GM19193 (cell line): ENCODE data around the gene CEACAM7.

Experiments
- POLR2A ChIP-seq: IDR thresholded peaks from 4 replicates; pipeline ENCODE4 v1.6.1; 2011; ENCODE audit not compliant: insufficient read depth, insufficient read length; ENCODE audit errors: extremely low read depth

The CEACAM7 gene

GRCh38 chr19:41638641-41639081 lies 49.4 kb downstream of the CEACAM7 start:
- TF ChIP-seq POLR2A: no peak

DNA sequence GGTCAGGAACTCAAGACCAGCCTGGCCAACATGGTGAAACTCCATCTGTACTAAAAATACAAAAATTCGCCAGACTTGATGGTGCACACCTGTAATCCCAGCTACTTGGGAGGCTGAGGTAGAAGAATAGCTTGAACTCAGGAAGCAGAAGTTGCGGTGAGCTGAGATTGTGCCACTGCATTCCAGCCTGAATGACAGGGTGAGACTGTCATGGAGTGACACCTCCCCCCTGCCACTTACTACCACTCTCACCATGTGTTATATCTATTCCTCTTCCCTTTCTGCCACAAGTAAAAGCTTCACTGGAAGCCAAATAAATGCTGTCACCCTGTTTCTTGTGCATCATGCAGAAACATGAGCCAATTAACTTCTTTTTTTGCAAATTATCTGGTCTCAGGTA lies 50.6 kb downstream of the CEACAM7 start:
- TF ChIP-seq POLR2A: no peak

DNA sequence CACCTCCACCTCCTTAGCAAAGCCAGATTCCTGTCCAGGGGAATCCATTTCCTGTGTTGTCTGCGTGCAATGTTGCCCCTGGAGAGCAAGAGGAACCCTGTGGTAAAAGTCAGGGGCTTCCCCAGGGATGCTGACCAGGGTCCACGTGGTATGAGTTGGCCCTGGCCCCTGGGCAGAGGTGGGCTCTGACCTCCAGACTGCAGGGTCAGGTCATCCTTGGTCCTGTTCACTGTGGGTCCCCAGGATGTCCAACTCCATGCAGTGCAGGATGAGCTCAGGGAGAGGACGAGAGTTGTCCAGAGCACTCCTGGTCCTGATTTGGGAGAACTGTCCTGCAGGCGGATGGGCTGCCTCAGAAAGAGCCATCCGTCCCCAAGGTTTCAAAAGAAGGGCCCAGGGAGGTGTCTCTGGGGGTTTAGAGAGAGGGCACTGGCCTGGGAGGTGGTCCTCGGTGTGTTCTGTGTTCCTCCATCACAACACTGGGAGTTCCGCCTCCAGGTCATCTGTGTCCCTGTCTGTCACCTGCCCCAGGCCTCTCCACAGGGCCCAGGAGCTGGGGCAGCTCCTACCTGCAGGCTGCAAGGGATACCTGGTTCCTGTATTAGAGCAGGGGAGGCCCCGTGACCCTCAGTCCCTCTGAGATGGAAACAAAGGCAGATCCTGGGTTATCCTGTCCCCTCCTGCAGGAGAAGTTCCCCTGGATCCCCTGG lies 59.9 kb downstream of the CEACAM7 start:
- no peak for TF ChIP-seq POLR2A

GRCh38 chr19:41626877-41627276 lies 61.2 kb downstream of the CEACAM7 start, which contains the start of gene CEACAM4:
CEACAM4 (minus strand) TSS chr19:41627074; CDS start chr19:41626963, 111 bp downstream.
- no peak for TF ChIP-seq POLR2A

DNA sequence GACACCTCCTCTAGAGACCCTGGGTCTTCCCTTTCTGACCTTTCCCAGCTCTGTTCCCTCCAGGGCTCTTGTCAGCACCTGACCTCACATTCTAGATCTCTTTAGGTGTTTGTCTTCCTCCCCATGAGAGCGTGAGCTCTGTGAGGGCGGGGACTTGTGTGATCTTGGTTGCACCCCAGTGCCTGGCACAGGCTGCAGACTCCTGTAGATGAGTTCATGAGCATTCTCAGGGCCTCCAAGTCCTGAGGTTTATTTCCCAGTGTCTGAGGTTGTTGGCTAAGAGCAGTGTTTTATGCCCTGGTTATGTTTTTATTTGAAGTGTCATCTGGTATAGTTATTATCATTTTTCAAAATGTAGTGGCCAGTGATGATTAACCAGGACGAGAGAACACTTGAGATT lies 61.8 kb downstream of the CEACAM7 start:
- TF ChIP-seq POLR2A: no peak

DNA sequence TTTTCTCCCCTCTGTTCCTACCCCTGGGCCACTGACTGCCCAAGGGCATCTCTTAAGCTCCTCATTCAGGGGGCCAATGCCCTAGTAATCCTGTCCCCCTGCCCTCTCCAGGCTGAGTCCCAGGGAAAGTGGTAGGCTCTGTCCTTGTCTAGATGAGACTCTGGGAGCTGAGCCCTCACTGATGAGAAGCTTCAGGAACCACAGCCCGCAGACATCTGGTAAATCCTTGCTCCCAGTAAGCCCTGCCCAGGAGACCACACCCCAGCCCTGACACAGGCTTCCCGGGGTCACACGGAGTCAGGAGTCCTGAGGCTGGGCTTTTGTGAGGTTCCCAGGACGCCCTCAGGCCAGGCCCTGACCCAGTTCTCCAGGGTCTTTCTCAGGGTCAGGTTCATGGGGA lies 63.1 kb downstream of the CEACAM7 start:
- TF ChIP-seq POLR2A: no peak

DNA sequence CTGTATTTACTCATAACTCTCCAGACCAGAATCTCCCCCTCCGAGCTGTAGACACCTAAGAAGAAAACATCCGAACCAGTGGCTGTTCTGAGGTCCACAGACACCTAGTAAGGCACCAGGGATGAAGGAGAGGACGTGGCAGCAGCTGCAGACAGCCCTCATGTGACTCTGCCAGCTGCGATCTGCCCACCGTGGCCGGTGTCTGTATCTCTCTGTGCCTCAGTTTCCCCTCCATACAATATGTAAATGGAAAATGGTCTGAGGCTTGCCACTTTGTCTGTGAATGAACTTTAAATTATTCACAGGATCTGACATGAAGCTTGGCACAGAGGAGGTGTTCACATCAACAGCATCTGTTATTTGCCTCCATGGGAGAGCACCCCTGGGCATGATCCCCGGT lies 63.6 kb downstream of the CEACAM7 start:
- TF ChIP-seq POLR2A: no peak

DNA sequence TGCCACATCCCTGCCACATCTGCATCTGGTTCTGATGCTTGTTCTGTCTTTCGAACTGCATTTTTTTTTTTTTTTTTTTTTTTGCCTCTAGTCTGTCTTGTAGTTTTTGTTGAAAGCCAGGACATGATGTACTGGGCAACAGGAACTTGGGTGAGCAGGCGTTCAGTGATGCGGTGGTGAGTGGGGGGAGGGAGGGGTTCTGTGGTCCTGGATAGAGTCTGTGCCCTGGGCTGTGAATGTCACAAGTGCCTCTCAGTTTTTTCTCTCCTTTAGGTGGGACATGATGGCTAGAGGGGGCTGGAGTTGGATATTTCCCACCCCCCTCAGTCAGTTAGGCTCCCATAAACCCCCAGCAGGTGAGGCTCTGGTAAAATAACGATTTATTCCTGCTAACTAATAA lies 64.7 kb downstream of the CEACAM7 start:
- TF ChIP-seq POLR2A: no peak
